ENCODE results near the gene SMIM23.

GRCh38 chr5:171806976-171807747 lies 21.5 kb downstream of the SMIM23 start:
- TF ChIP-seq CTCF (IDR thresholded peaks at IDR 0.05 in 2 of 3, conservative IDR thresholded peaks at IDR 0.05 in 1 of 3; ENCODE audit: control insufficient read depth in 2 of 3, extremely low read depth in 1 of 3, insufficient read depth in 1 of 3, low read depth in 3 of 3, low read length in 3 of 3), result no peak
- no peak for TF ChIP-seq EGR1 (IDR thresholded peaks at IDR 0.05; ENCODE audit: borderline replicate concordance in 1 of 2, low read depth in 2 of 2, low read length in 2 of 2)
- no peak for TF ChIP-seq TAF1 (IDR thresholded peaks at IDR 0.05; ENCODE audit: borderline replicate concordance, low read depth, low read length)
- no peak for TF ChIP-seq POLR2A (IDR thresholded peaks at IDR 0.05; ENCODE audit: low read depth, low read length)
- TF ChIP-seq YY1 (IDR thresholded peaks at IDR 0.05; ENCODE audit: low read depth, low read length), result no peak
- TF ChIP-seq SIN3A (IDR thresholded peaks at IDR 0.05; ENCODE audit: low read depth, low read length), result no peak
- TF ChIP-seq ESRRA (IDR thresholded peaks at IDR 0.05; ENCODE audit: low read length), result no peak

Data from GM12878 (cell line).